ENCODE results near the gene LILRA6.

The LILRA6 gene

GRCh38 chr19:54252845-54253244, 10.3 kb upstream of the LILRA6 start:
- no peaks in the 10 kb centered on the region for H3K27me3 ChIP-seq (ENCODE audit: control insufficient read depth, insufficient read depth, low read length)
- no peak for TF ChIP-seq CTCF (IDR thresholded peaks at IDR 0.05)

GRCh38 chr19:54252243-54252642, 9.7 kb upstream of the LILRA6 start:
- Histone ChIP-seq H3K9ac (no peak overlapping the region), H3K27ac (no peak overlapping the region), H3K4me3 (ENCODE audit: low read depth, low read length) (no peak overlapping the region), H2AFZ (no peak overlapping the region), H3K27me3 (ENCODE audit: control insufficient read depth, insufficient read depth, low read length) (no peaks in the 10 kb centered on the region), H3K36me3 (ENCODE audit: control insufficient read depth, insufficient read depth, low read length) (no peaks in the 10 kb centered on the region), H3K79me2 (no peaks in the 10 kb centered on the region), H3K4me1 (no peaks in the 10 kb centered on the region), H3K4me2 (ENCODE audit: low read length) (no peak overlapping the region), H3K9me3 (ENCODE audit: control insufficient read depth, low read length) (no peaks in the 10 kb centered on the region)
- no peak for TF ChIP-seq CTCF (IDR thresholded peaks at IDR 0.05)

More at GRCh38 chr19:54252845-54253244, 10.3 kb upstream of the LILRA6 start:
- H3K27ac ChIP-seq = no peak overlapping the region
- H3K79me2 ChIP-seq = no peaks in the 10 kb centered on the region
- H2AFZ ChIP-seq = no peak overlapping the region
- H3K36me3 ChIP-seq (ENCODE audit: control insufficient read depth, insufficient read depth, low read length) = no peaks in the 10 kb centered on the region
- no peaks in the 10 kb centered on the region for H3K9me3 ChIP-seq (ENCODE audit: control insufficient read depth, low read length)
- no peak overlapping the region for H3K9ac ChIP-seq
- no peaks in the 10 kb centered on the region for H3K4me1 ChIP-seq
- no peak overlapping the region for H3K4me3 ChIP-seq (ENCODE audit: low read depth, low read length)
- no peak overlapping the region for H3K4me2 ChIP-seq (ENCODE audit: low read length)

- Histone ChIP-seq H3K27ac (no peak overlapping the region), H3K4me1 (no peaks in the 10 kb centered on the region), H3K9me3 (ENCODE audit: control insufficient read depth, low read length) (no peaks in the 10 kb centered on the region), H3K36me3 (ENCODE audit: control insufficient read depth, insufficient read depth, low read length) (no peaks in the 10 kb centered on the region), H3K27me3 (ENCODE audit: control insufficient read depth, insufficient read depth, low read length) (no peaks in the 10 kb centered on the region), H3K4me3 (ENCODE audit: low read depth, low read length) (no peak overlapping the region), H3K9ac (no peak overlapping the region), H2AFZ (no peak overlapping the region), H3K79me2 (no peaks in the 10 kb centered on the region), H3K4me2 (ENCODE audit: low read length) (no peak overlapping the region)
- TF ChIP-seq CTCF (IDR thresholded peaks at IDR 0.05) = no peak
Observed at GRCh38 chr19:54248016-54248601, 5.5 kb upstream of the LILRA6 start.

- Histone ChIP-seq H3K79me2 (no peaks in the 10 kb centered on the region), H3K27ac (no peak overlapping the region), H3K27me3 (ENCODE audit: control insufficient read depth, insufficient read depth, low read length) (no peaks in the 10 kb centered on the region), H3K4me2 (ENCODE audit: low read length) (no peak overlapping the region), H3K9me3 (ENCODE audit: control insufficient read depth, low read length) (no peaks in the 10 kb centered on the region), H3K36me3 (ENCODE audit: control insufficient read depth, insufficient read depth, low read length) (no peaks in the 10 kb centered on the region), H2AFZ (no peak overlapping the region), H3K4me3 (ENCODE audit: low read depth, low read length) (no peak overlapping the region), H3K9ac (no peak overlapping the region), H3K4me1 (no peaks in the 10 kb centered on the region)
- TF ChIP-seq CTCF (IDR thresholded peaks at IDR 0.05) = no peak
Observed at GRCh38 chr19:54247106-54247930, 4.7 kb upstream of the LILRA6 start.

Data from parathyroid adenoma (tissue), 2 donors.